ENCODE data around the gene USP7. TPM values are rescaled to one million over a fixed set of nuclear protein-coding genes. Genes with fewer than 3 reads are reported as not detected.

The USP7 gene
- total RNA-seq, result 40.2 and 59.4 TPM in 2 replicates

GRCh38 chr16:8963821-8964441, at the start of gene USP7:
TSS of gene USP7 (minus strand) at chr16:8963906. CDS start at chr16:8963285, 621 bp downstream.

GRCh38 chr16:8882041-8882617, 81.6 kb downstream of the USP7 start, which contains the start of gene LITAFD:
TSS of gene LITAFD (plus strand) at chr16:8882351. CDS start at chr16:8884356, 2,005 bp downstream.

GRCh38 chr16:8868416-8869211, 95.1 kb downstream of the USP7 start, which contains the start of gene CARHSP1:
TSS of gene CARHSP1 (minus strand) at chr16:8869006. CDS start at chr16:8859328, 9,678 bp downstream.

Other genes with a start within 250 kb of the USP7 start
- 4.8 and 4.9 TPM in 2 replicates for gene TMEM186, start 166.3 kb downstream of the USP7 start, total RNA-seq
- 24.9 and 27.3 TPM in 2 replicates for gene PMM2, start 166.1 kb downstream of the USP7 start, total RNA-seq
- 190 and 203 TPM in 2 replicates for gene CARHSP1, start 94.9 kb downstream of the USP7 start, total RNA-seq
- not detected in 2 replicates for gene LITAFD, start 81.6 kb downstream of the USP7 start, total RNA-seq
- 55.8 and 61.7 TPM in 2 replicates for gene HAPSTR1, start 127.7 kb upstream of the USP7 start, total RNA-seq

All from smooth muscle cell of bladder (primary cell).